Kidney tubule cell (primary cell): Measurements from ENCODE around the gene SGPL1.
A peak's percentile ranks its signal among the peaks of the same experiment; 100 is the strongest.
"Not testable (repeated sequence)": the region's sequence is repeated elsewhere in the genome, so short reads cannot be mapped to it uniquely, and the experiment has no call there.

Experiments used
- DNase-seq: peaks from one replicate; pipeline ENCODE4 v3.0.0-alpha.2; 2018; ENCODE audit warnings: low spot score

SGPL1 gene

GRCh38 chr10:70843776-70844489 is 28.2 kb downstream of the SGPL1 start:
- DNase-seq: no peak

- DNase-seq: no peak
Measured at GRCh38 chr10:70845256-70845655, 29.5 kb downstream of the SGPL1 start.

- DNase-seq: no peak
Measured at GRCh38 chr10:70845816-70846215, 30.1 kb downstream of the SGPL1 start.

- DNase-seq: no peak
Measured at GRCh38 chr10:70846795-70847194, 31.0 kb downstream of the SGPL1 start.

- DNase-seq: no peak
Measured at GRCh38 chr10:70847659-70848360, 32.1 kb downstream of the SGPL1 start.

GRCh38 chr10:70849582-70850016 is 33.9 kb downstream of the SGPL1 start:
- DNase-seq: peak; percentile 79

DNA sequence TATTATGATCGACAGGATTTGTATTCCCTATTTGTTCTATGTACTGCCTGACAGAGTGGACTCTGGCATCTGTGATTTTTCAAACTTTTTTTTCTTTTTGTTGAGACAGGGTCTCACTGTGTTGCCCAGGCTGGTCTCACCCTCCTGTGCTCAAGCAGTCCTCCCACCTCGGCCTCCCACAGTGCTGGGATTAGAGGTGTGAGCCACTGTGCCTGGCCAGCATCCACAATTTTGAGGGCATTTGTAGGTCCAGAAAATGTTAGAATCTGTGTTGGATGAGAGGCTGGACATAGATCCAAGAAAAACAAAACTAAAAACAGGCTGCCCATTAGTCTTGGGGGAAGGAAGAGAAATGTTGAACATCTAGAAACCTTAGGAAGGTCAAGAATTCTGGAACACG is 34.3 kb downstream of the SGPL1 start:
- no peak for DNase-seq

DNA sequence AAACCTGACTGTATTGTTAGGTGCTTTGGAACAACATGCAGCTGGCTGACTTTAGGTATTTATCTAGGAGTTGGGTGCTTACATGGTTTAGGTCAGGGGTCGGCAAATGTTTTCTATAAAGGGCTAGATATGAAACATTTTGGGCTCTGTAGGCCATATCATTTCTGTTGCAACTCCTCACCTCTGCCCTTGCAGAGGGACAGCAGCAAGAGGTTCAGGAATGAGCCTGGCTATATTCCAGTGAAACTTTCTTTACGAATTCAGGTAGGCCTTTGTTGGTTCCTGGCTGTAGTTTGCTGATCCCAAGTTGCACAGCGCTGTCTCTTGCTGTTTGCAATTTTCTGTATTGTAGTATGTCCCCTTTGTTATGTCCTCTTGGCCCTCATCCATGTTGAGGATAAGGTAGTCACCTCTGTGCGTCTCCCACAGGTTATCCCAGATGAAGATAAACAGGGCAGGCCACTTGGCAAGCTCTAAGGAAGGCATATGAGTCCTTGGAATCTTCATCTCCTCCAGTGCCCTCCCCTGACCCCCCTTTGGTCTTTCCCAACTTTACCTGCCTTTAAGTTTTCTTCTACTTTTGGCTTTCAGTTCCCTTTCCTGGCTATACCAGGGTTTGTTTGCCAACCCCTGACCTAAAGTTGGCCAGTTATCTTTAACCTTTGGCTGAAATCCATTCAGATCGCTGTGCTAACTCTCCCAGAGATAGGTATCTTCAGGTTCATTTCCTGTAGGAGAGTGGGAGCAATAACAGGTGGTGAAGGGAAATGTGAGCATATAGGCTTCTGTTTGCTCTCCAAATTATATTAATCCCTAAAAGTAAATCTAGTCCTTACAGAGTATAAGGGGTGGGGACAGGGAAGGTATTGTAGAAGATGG is 36.1 kb downstream of the SGPL1 start:
- no peak for DNase-seq

GRCh38 chr10:70853038-70853437 is 37.3 kb downstream of the SGPL1 start:
- no peak for DNase-seq

- DNase-seq: no peak
Measured at GRCh38 chr10:70853457-70853856, 37.7 kb downstream of the SGPL1 start.

- no peak for DNase-seq
Measured at GRCh38 chr10:70856454-70856853, 40.7 kb downstream of the SGPL1 start.

DNA sequence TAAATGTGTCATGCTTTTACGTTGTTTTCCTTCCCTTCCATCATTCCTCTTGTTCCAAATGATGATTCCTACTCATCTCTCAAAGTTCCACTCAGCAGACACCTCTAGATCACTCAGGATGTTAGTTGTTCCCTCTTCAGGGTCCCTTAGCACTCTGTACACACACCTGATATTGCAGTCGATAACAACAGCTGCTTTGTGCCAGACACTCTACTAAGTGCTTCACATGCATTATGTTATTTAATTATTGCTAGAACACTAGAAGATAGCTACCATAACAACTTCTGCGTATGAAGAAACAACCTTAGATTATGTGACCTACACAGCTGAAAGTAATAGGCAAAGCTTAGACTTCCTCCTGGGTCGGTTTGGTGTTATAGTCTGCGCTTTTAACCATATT is 43.0 kb downstream of the SGPL1 start:
- no peak for DNase-seq

DNA sequence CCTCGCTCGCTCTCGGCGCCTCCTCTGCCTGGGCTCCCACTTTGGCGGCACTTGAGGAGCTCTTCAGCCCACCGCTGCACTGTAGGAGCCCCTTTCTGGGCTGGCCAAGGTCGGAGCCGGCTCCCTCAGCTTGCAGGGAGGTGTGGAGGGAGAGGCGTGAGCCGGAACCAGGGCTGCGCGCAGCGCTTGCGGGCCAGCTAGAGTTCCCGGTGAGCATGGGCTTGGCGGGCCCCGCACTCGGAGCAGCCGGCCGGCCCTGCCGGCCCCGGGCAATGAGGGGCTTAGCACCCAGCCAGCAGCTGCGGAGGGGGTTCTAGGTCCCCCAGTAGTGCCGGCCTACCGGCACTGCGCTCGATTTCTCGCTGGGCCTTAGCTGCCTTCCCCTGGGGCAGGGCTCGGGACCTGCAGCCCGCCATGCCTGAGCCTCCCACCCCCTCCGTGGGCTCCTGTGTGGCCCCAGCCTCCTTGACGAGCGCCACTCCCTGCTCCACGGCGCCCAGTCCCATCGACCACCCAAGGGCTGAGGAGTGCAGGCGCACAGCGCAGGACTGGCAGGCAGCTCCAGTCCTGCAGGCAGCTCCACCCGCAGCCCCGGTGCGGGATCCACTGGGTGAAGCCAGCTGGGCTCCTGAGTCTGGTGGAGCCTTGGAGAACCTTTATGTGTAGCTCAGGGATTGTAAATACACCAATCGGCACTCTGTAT is 45.9 kb downstream of the SGPL1 start:
- not testable (repeated sequence) for DNase-seq

- no peak for DNase-seq
Measured at GRCh38 chr10:70863470-70864160, 47.9 kb downstream of the SGPL1 start.

DNA sequence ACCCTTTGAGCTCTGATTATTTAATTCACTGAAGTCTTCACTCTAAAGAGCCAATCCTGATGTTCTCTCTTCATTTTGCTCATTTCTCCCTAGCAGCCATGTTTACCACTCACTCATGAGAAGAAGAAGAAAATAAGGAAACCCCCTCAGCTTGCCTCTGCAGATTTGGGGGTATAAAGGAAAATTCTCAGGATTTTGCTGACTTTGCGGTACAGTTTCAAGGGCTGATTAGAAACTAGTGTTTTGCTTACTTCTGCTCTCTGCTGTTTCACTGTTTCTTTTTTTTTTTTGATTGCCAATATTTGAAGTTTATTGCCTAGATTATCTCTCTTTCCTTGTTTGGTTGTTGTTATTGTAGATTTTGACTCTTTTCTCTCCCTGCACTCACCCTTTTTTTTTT is 49.2 kb downstream of the SGPL1 start:
- DNase-seq: no peak

DNA sequence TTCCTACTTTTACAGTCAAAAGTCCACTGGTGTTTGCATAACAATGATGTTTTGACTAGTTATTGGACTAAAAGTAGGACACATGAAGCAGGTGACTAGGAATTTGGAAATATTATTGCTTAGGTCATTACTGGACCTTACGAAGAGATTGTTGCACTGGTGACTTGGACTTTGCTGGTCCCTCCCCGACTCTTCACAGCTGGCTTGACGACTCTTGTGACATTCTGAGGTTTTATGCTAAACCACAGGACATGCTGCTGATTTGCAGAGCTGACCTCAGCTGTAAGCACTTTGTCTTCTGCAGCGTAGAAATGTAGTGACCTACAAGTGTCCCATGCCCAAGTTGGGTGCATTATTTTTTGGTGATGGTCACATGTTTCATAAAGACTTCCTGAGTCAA is 50.7 kb downstream of the SGPL1 start:
- peak; percentile 70 for DNase-seq

- no peak for DNase-seq
Measured at GRCh38 chr10:70872291-70872690, 56.5 kb downstream of the SGPL1 start.

- no peak for DNase-seq
Measured at GRCh38 chr10:70874061-70874460, 58.3 kb downstream of the SGPL1 start.

DNA sequence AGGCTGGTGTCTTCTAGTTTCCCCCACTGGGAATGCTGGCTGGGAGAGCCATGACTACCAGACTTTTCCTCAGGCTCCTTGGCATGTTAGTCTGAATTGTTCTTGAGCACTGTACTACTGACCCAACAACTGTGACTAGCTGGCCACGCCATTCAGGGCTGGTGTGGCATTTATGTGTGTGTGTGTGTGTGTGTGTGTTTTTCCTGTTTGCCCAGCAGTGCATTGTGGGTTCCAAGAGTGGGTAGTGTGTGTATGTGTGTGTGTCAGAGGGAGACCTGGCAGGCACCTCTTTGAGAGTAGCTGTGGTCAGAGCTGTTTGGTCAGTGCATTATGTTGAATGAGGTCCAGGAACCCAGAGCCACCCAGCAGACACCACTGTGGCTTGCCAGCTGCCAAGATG is 63.5 kb downstream of the SGPL1 start:
- peak; percentile 43 for DNase-seq

DNA sequence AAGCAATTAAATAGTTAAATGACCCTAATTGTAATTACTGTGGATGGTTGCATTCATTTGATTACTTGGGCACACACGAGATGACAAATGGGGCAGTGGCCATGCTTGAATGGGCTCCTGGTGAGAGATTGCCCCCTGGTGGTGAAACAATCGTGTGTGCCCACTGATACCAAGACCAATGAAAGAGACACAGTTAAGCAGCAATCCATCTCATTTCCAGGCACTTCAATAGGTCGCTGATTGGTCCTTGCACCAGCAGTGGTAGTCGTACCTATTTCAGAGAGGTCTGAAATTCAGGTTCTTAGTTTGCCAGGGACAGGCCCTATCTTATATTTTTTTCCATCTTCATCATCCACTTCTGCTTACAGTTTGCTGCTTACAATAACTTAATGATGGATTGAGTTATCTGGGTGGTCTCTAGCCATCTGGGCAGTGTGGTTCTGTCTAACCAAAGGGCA is 64.4 kb downstream of the SGPL1 start:
- peak; percentile 79 for DNase-seq

DNA sequence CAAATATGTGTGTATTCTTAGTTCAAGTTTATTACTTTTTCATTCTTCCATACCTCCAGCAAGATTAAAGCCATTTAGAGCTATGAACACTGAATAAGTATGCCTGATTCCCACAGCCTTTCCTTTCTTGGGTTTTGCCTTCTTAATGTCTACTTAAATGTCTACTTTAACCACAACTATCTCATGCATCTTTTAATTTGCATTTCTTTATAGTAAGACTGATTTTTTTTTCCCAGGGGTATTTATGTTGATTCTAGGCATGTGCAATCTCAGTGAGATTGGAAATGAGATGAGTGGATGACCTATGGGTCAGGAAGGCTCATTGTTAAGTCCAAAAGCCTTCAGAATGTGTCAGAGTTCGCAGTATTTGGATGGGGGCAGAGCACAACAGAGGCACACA is 69.0 kb downstream of the SGPL1 start:
- no peak for DNase-seq
